Uterus (tissue), 4 donors: ENCODE measurements around the gene MOSPD3. TPM values are rescaled to one million over a fixed set of nuclear protein-coding genes. Genes with fewer than 3 reads are reported as not detected.

Experiments
- DNase-seq, 2 donors: peaks; one replicate each; pipeline ENCODE4 v3.0.0-alpha.2; 2019 to 2020
- H3K27ac ChIP-seq, 2 donors: fragments of 200-600 bp; sonication (generic); 1 replicate in 1 of 2; 2 replicates in 1 of 2; pipeline ENCODE4 v1.5.1; 2016 to 2018
- H3K27me3 ChIP-seq, 2 donors: fragments of 200-600 bp; sonication (generic); one replicate each; pipeline ENCODE4 v1.5.1; 2018 to 2019; ENCODE audit warnings: control low read depth in 1 of 2
- H3K36me3 ChIP-seq, 2 donors: fragments of 200-600 bp; sonication (generic); one replicate each; pipeline ENCODE4 v1.5.1; 2019; ENCODE audit warnings: control low read depth in 1 of 2
- H3K4me1 ChIP-seq, 2 donors: fragments of 200-600 bp; sonication (generic); one replicate each; pipeline ENCODE4 v1.5.1; 2018 to 2019; ENCODE audit warnings: control low read depth in 1 of 2
- H3K4me3 ChIP-seq, 2 donors: fragments of 200-600 bp; sonication (generic); 1 replicate in 1 of 2; 2 replicates in 1 of 2; pipeline ENCODE4 v1.5.1; 2018 to 2019; ENCODE audit warnings: mild to moderate bottlenecking in 1 of 2
- H3K9me3 ChIP-seq, 2 donors: fragments of 200-600 bp; sonication (generic); one replicate each; pipeline ENCODE4 v1.5.1; 2019; ENCODE audit warnings: control low read depth in 1 of 2
- POLR2A ChIP-seq, 2 donors: fragments of 450-650 bp; IDR thresholded peaks; one replicate each; pipeline ENCODE4 v1.6.1; 2016; ENCODE audit warnings: antibody characterized with exemption in 2 of 2, mild to moderate bottlenecking in 1 of 2, moderate library complexity in 1 of 2
- intact Hi-C: fragments of 100-400 bp; cut with DNase I; formaldehyde crosslinking; loops from one replicate; pipeline ENCODE4 v1.15.1; 2023; ENCODE audit warnings: low total_unique reads
- total RNA-seq, 4 donors: library from RNA; depleted of rRNA in 3 of 4; stranded (reverse); fragments of >200 nt in 3 of 4; gene quantifications; one replicate each; pipeline versions ENCODE4 v1.1.0 to v1.2.4, GENCODE V29; 2014 to 2023
- TF ChIP-seq, protein P1 (sequence below), 4 experiments: fragments of 200-600 bp in 2 of 4; fragments of 450-650 bp in 2 of 4; sonication (generic) in 2 of 4; IDR thresholded peaks; one replicate each; pipeline ENCODE4 v1.5.1; 2016 to 2019; ENCODE audit warnings: antibody characterized with exemption in 4 of 4, mild to moderate bottlenecking in 2 of 4, moderate library complexity in 1 of 4
- donor health status: DM: yes; HTN: yes; CAD: no.

Gene MOSPD3
- total RNA-seq, 4 donors from 2014 or later = 1.3 to 35.3 (median 15.1) TPM

DNA sequence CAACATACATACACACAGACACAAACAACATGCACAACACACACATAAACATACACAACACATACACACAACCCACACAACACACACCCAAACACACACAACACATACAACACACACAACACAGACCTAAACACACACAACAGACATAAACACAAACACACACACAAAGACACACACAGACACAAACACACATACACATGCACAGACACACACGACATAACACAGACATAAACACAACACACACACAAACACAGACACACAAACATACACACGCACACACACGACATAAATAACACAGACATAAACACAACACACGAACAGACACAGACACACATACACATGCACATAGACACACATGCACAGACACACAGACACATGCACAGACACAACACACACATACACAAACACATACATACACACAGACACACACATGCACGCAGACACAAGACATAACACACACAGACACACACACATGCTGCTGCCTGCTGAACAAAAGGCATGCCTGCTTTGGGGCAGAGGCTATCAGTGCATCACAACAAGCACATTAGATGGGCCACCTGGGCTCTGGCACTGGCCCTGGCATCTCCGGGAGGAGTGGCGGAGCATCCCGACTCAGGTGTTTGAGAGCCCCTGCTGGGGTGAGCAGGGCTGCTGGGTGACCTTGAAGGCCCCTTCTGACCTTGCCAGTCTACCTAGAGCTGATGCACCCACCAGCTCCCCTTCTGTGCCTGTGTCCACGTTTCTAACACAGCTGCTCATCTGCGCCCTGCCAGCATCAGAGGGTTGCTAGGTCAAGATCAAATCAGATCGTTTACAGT lies 31.7 kb upstream of the MOSPD3 start:
- Histone ChIP-seq H3K9me3 (no peaks in the 10 kb centered on the region), H3K4me1 (peaks cover 6 to 23% of the 10 kb centered on the region in 2 donors), H3K36me3 (no peaks in the 10 kb centered on the region), H3K27ac (no peak overlapping the region), H3K4me3 (no peak overlapping the region), H3K27me3 (no peaks in the 10 kb centered on the region)
- intact Hi-C loops = loop anchor here (10.0 kb wide), 1 partner anchor 94 kb away; the partner anchor contains the start of gene GNB2
- DNase-seq = no peak
- no peak for TF ChIP-seq POLR2A (IDR thresholded peaks at IDR 0.05)
- TF ChIP-seq, protein P1, sequence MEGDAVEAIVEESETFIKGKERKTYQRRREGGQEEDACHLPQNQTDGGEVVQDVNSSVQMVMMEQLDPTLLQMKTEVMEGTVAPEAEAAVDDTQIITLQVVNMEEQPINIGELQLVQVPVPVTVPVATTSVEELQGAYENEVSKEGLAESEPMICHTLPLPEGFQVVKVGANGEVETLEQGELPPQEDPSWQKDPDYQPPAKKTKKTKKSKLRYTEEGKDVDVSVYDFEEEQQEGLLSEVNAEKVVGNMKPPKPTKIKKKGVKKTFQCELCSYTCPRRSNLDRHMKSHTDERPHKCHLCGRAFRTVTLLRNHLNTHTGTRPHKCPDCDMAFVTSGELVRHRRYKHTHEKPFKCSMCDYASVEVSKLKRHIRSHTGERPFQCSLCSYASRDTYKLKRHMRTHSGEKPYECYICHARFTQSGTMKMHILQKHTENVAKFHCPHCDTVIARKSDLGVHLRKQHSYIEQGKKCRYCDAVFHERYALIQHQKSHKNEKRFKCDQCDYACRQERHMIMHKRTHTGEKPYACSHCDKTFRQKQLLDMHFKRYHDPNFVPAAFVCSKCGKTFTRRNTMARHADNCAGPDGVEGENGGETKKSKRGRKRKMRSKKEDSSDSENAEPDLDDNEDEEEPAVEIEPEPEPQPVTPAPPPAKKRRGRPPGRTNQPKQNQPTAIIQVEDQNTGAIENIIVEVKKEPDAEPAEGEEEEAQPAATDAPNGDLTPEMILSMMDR (IDR thresholded peaks at IDR 0.05) = no peak

GRCh38 chr7:100582041-100582579 lies 30.2 kb upstream of the MOSPD3 start:
- no peak overlapping the region for H3K4me3 ChIP-seq
- peaks cover 6 to 23% of the 10 kb centered on the region in 2 donors for H3K4me1 ChIP-seq
- no peaks in the 10 kb centered on the region for H3K27me3 ChIP-seq
- intact Hi-C loops = loop anchor here (10.0 kb wide), 1 partner anchor 93 kb away; the partner anchor contains the start of gene GNB2
- H3K27ac ChIP-seq = no peak overlapping the region
- no peaks in the 10 kb centered on the region for H3K9me3 ChIP-seq
- no peaks in the 10 kb centered on the region for H3K36me3 ChIP-seq
- DNase-seq = no peak
- TF ChIP-seq, protein P1 (IDR thresholded peaks at IDR 0.05) = no peak
- TF ChIP-seq POLR2A (IDR thresholded peaks at IDR 0.05) = no peak

- intact Hi-C loops = loop anchor here (10.0 kb wide), 1 partner anchor 92 kb away; the partner anchor contains the start of gene GNB2
- Histone ChIP-seq H3K4me1 (peaks cover 6 to 23% of the 10 kb centered on the region in 2 donors), H3K27ac (peak overlapping the region; percentile 27 to 91), H3K27me3 (no peaks in the 10 kb centered on the region), H3K9me3 (no peaks in the 10 kb centered on the region), H3K4me3 (no peak overlapping the region), H3K36me3 (no peaks in the 10 kb centered on the region)
- no peak for DNase-seq
- TF ChIP-seq POLR2A (IDR thresholded peaks at IDR 0.05) = no peak
- TF ChIP-seq, protein P1 (IDR thresholded peaks at IDR 0.05) = no peak
Observed at GRCh38 chr7:100582650-100583049, 29.7 kb upstream of the MOSPD3 start.

GRCh38 chr7:100583132-100584053 lies 28.9 kb upstream of the MOSPD3 start:
- H3K4me3 ChIP-seq = peak overlapping the region in 1 of 2 donors; percentile 86
- H3K36me3 ChIP-seq = no peaks in the 10 kb centered on the region
- H3K9me3 ChIP-seq = no peaks in the 10 kb centered on the region
- peaks cover 6 to 23% of the 10 kb centered on the region in 2 donors for H3K4me1 ChIP-seq
- peak overlapping the region; percentile 89 to 91 for H3K27ac ChIP-seq
- TF ChIP-seq, protein P1 (IDR thresholded peaks at IDR 0.05) = no peak
- TF ChIP-seq POLR2A (IDR thresholded peaks at IDR 0.05) = no peak
- H3K27me3 ChIP-seq = no peaks in the 10 kb centered on the region
- intact Hi-C loops = loop anchor here (10.0 kb wide), 1 partner anchor 91 kb away; the partner anchor contains the start of gene GNB2
- DNase-seq = no peak
